HG02571 (cell line): Measurements from ENCODE around the gene IFITM10.
"Not testable (repeated sequence)": the region's sequence is repeated elsewhere in the genome, so short reads cannot be mapped to it uniquely, and the experiment has no call there.

Experiments used
- ATAC-seq: cut with Tn5 transposase; IDR thresholded peaks from one replicate; pipeline ENCODE4 v1.9.1; 2021; ENCODE audit warnings: mild to moderate bottlenecking, moderate library complexity; ENCODE audit not compliant: unreplicated experiment

IFITM10 gene

DNA sequence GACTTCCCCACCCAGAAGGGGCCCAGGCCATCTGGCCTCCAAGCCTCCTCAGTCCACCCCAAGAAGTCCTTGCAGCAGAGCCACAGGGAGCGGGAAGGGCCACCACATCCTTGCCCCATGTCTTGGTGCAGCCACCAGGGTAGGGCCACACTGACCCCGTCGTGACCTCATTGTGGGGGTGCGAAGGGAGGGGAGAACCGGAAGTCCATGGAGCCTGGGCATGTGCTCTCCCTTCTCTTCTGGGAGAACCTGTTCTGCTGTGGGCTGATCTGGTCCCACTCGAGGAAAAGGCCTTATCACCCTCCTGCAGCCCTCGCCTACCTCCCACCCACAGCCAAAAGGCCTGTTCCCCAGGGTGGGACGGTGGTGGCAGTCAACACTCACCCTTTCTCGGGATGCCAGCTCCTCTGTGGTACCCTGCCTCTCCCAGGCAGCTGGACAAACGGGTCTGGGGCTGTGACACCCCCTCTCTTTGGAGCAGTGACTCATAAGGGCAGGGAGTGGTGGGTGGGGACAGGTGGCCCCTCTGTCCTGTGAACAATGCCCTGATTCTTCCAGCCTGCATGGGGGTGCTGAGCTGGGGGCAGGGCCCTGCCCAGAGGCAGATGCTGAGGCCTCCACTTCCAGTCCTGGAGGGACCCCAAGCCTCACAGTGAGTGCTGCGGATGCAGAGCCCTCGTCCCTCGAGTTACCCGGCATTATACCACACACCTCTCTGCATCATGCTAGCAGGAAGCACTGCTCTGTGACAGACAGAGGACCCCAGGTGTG lies 27.9 kb upstream of the IFITM10 start:
- ATAC-seq: no peak

GRCh38 chr11:1777737-1778136 lies 27.3 kb upstream of the IFITM10 start:
- ATAC-seq: no peak

DNA sequence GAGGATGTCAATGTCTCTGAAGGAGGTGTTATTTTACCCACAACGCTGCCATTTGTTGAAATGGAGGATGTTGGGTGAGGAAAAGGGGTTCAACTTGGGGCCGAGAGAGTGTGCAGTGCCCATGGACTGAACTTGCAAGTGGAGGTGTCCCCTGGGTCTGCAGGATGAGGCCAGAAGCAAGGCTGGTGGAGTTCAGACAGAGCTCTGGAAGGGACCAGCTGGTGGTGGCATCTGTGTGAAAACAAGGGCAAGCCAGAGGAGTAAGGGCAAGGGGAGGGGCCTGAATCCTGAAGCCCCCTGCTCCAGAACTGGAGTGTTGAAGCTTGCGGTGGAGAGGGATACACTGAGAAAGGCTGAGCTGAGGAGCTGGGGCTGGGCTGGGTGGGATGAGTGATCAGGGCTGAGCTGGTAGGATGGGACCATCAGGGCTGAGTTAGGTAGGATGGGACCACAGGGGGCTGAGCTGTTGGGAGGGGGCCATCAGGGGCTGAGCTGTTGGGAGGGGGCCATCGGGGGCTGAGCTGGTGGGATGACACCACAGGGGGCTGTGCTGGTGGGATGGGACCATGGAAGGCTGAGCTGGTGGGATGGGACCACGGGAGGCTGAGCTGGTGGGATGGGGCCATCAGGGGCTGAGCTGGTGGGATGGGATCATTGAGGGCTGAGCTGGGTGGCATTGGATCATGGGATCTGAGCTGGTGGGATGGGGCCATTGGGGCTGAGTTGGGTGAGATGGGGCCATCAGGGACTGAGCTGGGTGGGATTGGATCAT lies 26.7 kb upstream of the IFITM10 start:
- no peak for ATAC-seq

DNA sequence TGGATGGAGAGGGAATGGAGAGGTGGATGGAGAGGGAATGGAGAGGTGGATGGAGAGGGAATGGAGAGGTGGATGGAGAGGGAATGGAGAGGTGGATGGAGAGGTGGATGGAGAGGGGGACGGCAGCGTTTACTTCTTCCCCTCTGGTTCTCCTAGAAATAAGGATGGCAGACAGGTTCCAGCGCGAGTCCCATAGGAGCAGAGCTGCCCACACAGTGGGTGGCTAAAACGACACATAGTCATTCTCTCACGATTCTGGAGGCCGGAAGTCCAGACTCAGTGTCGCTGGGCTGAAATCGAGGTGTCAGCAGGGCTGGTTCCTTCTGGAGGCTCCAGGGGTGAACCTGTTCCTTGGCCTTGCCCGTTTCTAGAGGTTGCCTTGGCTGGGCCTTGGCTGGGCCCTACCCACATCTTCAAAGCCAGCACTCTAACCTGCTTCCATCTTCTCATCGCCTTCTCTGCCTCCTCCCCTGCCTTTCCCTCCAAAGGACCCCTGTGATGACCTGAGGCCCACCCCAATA lies 26.0 kb upstream of the IFITM10 start:
- ATAC-seq: no peak

GRCh38 chr11:1774886-1775285 lies 24.5 kb upstream of the IFITM10 start:
- no peak for ATAC-seq

GRCh38 chr11:1773994-1774550 lies 23.7 kb upstream of the IFITM10 start:
- ATAC-seq: no peak

- no peak for ATAC-seq
These were observed 23.0 kb upstream of the IFITM10 start for GRCh38 chr11:1773131-1773993.

DNA sequence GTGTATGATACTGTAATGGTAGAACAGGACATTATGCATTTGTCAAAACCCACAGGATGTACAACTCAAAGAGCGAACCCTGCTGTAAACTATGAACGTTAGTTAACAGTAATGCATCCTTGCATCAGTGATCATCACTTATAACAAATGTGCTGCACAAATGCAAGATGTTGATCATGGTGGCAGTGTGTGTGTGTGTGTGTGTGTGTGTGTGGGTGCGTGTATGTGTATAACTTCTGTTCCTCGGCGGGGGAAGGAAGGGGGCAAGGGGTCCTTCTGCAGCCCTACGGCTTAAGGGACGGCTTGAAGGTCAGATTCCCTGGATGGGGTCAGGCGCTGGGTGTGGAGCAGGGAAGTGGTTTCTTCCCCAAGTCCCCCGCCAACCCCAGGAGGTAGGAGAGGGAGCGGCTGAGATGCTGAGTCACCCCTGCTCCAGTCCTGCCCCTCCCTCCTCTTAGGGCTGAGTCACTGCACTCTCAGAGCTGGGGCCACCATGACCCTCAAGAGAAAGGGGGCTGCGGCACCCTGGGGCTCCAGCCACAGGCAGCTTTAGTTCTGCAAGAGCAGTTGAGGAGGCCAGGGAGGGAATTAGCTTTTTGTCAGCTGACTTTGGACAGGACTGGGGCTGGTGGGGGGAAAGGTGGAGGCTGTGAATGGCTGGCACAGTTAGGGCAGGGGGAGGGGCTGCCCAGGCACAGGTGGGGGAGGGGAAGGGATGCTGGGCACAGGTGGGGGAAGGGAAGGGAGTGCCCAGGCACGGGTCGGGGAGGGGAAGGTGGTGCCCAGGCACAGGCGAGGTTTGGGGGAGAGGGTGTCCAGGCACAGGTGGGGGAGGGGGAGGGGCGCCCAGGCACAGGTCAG lies 22.1 kb upstream of the IFITM10 start:
- ATAC-seq: no peak

DNA sequence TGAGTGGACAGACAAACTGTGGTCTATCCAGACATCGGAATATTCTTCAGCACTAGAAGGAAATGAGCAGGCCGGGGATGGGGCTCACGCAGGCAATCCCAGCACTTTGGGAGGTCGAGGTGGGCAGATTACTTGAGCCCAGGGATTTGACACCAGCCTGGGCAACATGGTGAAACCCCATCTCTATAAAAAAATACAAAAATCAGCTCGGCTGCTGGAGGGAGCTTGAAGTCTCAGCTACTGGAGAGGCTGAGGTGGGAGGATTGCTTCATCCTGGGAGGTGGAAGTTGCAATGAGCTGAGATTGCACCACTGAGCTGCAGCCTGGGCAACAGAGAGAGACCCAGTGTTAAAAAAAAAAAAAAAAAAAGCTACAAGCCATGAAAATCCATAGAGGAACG lies 21.3 kb upstream of the IFITM10 start:
- no peak for ATAC-seq

DNA sequence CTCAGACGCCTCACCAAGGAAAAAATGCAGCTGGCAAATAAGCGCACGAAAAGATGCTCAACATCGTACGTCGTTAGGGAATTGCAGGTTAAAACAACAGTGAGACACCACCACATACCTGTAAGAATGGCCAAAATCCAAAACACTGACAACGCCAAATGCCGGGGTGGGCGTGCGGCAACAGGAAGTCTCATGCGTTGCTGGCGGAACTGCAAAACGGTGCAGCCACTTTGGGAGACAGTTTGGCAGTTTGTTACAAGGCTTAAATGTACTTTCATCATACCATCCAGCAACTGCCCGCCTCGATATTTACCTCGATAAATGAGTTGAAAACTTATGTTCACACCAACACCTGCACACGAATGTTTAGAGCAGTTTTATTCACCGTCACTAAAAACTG lies 20.9 kb upstream of the IFITM10 start:
- no peak for ATAC-seq

DNA sequence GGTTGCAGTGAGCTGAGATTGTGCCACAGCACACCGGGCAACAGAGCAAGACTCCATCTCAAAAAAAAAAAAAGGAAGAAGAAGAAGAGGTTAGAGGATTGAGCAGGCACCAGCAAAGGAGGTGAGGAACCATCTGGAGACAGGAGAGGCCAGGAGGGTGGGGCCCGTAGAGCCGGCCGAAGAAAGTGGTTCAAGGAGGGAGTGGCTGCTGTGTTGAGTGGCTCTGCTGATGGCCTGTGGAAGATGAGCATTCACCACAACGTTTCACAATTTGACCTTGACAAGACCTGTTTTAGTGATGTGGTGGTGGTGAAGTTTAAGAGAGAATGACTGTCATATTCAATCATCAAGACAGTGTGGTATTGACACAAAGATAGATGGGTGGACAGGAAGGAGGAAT lies 20.1 kb upstream of the IFITM10 start:
- no peak for ATAC-seq

DNA sequence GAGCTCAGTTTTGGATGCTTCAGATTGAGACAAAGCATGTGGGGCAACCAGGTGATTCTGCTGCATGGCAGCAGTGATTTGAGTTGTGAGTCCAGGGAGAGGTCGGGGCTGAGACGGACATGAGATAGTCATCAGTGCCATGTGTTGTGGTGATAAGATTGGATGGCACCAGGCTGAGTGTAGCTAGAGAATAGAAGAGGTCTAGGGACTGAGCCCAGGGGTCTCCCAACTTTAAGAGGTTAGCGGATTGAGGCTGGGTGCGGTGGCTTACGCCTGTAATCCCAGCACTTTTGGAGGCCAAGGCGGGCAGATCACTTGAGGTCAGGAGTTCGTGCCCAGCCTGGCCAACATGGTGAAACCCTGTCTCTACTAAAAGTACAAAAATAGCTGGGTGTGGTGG lies 19.7 kb upstream of the IFITM10 start:
- ATAC-seq: no peak

GRCh38 chr11:1769304-1769936 lies 19.0 kb upstream of the IFITM10 start:
- not testable (repeated sequence) for ATAC-seq

DNA sequence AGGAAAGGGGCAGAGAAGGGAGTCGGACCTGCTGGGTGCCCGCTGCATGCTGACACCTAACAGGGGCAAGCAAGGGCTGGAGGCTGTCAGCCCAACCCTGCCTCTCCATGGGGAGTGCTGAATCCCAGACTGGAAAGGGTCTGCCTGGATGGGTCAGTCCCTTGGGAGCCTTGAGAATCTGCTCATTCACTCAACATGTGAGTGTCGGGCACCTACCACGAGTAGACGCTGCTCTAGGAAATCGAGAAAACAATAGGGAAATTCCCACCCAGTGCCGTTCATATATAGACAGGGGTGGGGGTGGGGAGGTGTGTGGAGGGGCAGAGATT lies 17.7 kb upstream of the IFITM10 start:
- ATAC-seq: no peak

GRCh38 chr11:1767399-1768140 lies 17.2 kb upstream of the IFITM10 start:
- no peak for ATAC-seq

GRCh38 chr11:1766719-1767398 lies 16.5 kb upstream of the IFITM10 start:
- ATAC-seq: no peak

DNA sequence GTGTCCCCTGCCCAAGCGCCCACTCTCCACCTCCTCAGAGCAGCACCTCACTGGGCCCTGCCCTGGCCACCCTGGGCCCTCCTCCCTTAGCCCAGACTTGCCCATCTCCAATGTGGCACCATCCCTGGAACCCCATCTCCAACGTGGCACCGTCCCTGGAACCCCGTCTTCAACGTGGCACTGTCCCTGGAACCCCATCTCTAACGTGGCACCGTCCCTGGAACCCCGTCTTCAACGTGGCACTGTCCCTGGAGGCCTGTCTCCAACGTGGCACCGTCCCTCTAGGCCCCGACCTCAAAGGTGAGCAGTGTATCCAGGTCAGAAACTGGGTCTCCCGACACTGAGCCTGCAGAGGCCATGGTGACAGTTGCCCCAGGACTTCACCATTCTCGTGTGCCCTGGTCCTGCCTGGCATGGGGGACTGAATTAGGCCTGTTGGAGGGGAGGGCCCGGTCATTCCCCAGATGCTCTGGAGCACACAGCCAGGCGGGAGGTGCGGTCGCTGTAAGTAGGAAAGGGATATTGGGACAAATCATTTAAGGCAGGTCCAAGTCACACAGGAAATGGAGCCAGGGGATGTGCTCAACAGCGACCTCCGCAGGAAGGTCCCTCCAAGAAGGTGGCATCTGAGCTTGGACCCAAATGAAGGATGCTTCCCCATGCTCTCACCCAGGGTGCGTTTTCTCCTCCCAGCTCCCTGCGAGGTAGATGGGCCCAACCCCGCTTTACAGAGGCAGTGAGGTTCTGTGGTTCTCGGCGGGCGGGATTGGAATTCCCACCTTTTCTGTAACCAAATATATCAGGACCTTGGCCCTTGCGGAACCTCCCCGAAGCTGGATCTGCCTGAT lies 15.7 kb upstream of the IFITM10 start:
- ATAC-seq: no peak
